Mesenchymal stem cell (in vitro differentiated cells and primary cell): ENCODE measurements around the gene TLE3.

Experiments
- DNase-seq: peaks from one replicate; pipeline ENCODE4 v3.0.0-alpha.2; 2013
- H2AFZ ChIP-seq: one replicate; pipeline ENCODE4 v1.6.1; 2013; ENCODE audit warnings: low read depth, mild to moderate bottlenecking, control low read depth, inconsistent platforms, low read length, moderate library complexity
- H2AK5ac ChIP-seq: 2 replicates; pipeline ENCODE4 v1.6.1; 2013; ENCODE audit warnings: low read length, moderate library complexity, mild to moderate bottlenecking, inconsistent platforms; ENCODE audit not compliant: severe bottlenecking
- H2BK120ac ChIP-seq: one replicate; pipeline ENCODE4 v1.6.1; 2013; ENCODE audit warnings: low read depth, mild to moderate bottlenecking, inconsistent platforms, low read length, moderate library complexity
- H2BK12ac ChIP-seq, 2 experiments: one replicate each; pipeline ENCODE4 v1.6.1; 2013; ENCODE audit warnings: inconsistent platforms in 2 of 2, low read length in 2 of 2, mild to moderate bottlenecking in 2 of 2, moderate library complexity in 2 of 2, control low read depth in 1 of 2
- H2BK15ac ChIP-seq: one replicate; pipeline ENCODE4 v1.6.1; 2013; ENCODE audit warnings: mild to moderate bottlenecking, low read depth, inconsistent platforms; ENCODE audit not compliant: poor library complexity, severe bottlenecking
- H2BK5ac ChIP-seq: 2 replicates; pipeline ENCODE4 v1.6.1; 2013; ENCODE audit warnings: low read depth, mild to moderate bottlenecking, low read length, control low read depth, inconsistent platforms; ENCODE audit not compliant: poor library complexity, severe bottlenecking
- H3K14ac ChIP-seq, 2 experiments: one replicate each; pipeline ENCODE4 v1.6.1; 2013; ENCODE audit warnings: inconsistent platforms in 2 of 2, low read length in 2 of 2, control low read depth in 1 of 2, mild to moderate bottlenecking in 1 of 2, moderate library complexity in 1 of 2
- H3K18ac ChIP-seq, 2 experiments: one replicate each; pipeline ENCODE4 v1.6.1; 2013; ENCODE audit warnings: inconsistent platforms in 2 of 2, low read length in 2 of 2, control low read depth in 1 of 2, low read depth in 1 of 2, mild to moderate bottlenecking in 1 of 2
- H3K23ac ChIP-seq, 2 experiments: one replicate each; pipeline ENCODE4 v1.6.1; 2013; ENCODE audit warnings: inconsistent platforms in 2 of 2, low read length in 2 of 2, mild to moderate bottlenecking in 2 of 2, moderate library complexity in 2 of 2, control low read depth in 1 of 2
- H3K27ac ChIP-seq: 2 replicates; pipeline ENCODE4 v1.5.1; 2013; ENCODE audit warnings: mild to moderate bottlenecking, moderate library complexity, low read length, control low read depth, inconsistent platforms; ENCODE audit not compliant: poor library complexity, severe bottlenecking
- H3K27me3 ChIP-seq, 2 experiments: 2 replicates each; pipeline versions ENCODE4 v1.6.1 to v1.7.0; 2013; ENCODE audit warnings: low read length in 2 of 2, mild to moderate bottlenecking in 2 of 2, moderate library complexity in 2 of 2, control low read depth in 1 of 2, inconsistent platforms in 1 of 2; ENCODE audit not compliant: control insufficient read depth in 1 of 2, insufficient read depth in 1 of 2
- H3K36me3 ChIP-seq, 2 experiments: 2 replicates each; pipeline versions ENCODE4 v1.6.1 to v1.7.0; 2013; ENCODE audit warnings: low read length in 2 of 2, control low read depth in 1 of 2, inconsistent platforms in 1 of 2, low read depth in 1 of 2, mild to moderate bottlenecking in 1 of 2; ENCODE audit not compliant: insufficient read depth in 2 of 2, control insufficient read depth in 1 of 2
- H3K4ac ChIP-seq, 2 experiments: one replicate each; pipeline ENCODE4 v1.6.1; 2013; ENCODE audit warnings: inconsistent platforms in 2 of 2, low read length in 2 of 2, mild to moderate bottlenecking in 2 of 2, moderate library complexity in 2 of 2, control low read depth in 1 of 2, low read depth in 1 of 2
- H3K4me1 ChIP-seq: 2 replicates; pipeline ENCODE4 v1.6.1; 2013; ENCODE audit warnings: low read depth, low read length, control low read depth; ENCODE audit not compliant: control insufficient read depth, insufficient read depth
- H3K4me2 ChIP-seq: 2 replicates; pipeline ENCODE4 v1.6.1; 2013; ENCODE audit warnings: low read length, mild to moderate bottlenecking, inconsistent platforms; ENCODE audit not compliant: poor library complexity, severe bottlenecking
- H3K4me3 ChIP-seq, 2 experiments: 2 replicates each; pipeline versions ENCODE4 v1.5.1 to v1.7.0; 2013; ENCODE audit warnings: low read length in 2 of 2, mild to moderate bottlenecking in 2 of 2, control low read depth in 1 of 2, low read depth in 1 of 2; ENCODE audit not compliant: insufficient read depth in 1 of 2
- H3K79me1 ChIP-seq: replicated peaks from 2 replicates; pipeline ENCODE4 v1.6.1; 2013; ENCODE audit warnings: mild to moderate bottlenecking, control low read depth, low read length, inconsistent platforms; ENCODE audit not compliant: poor library complexity, severe bottlenecking
- H3K9ac ChIP-seq: 2 replicates; pipeline ENCODE4 v1.7.0; 2013; ENCODE audit warnings: mild to moderate bottlenecking, low read length, moderate library complexity
- H3K9me3 ChIP-seq: 2 replicates; pipeline ENCODE4 v1.7.0; 2013; ENCODE audit warnings: mild to moderate bottlenecking, low read length; ENCODE audit not compliant: control insufficient read depth
- H4K8ac ChIP-seq: one replicate; pipeline ENCODE4 v1.6.1; 2013; ENCODE audit warnings: inconsistent platforms, mild to moderate bottlenecking, low read length, moderate library complexity
- H4K91ac ChIP-seq: one replicate; pipeline ENCODE4 v1.6.1; 2013; ENCODE audit warnings: mild to moderate bottlenecking, low read length, inconsistent platforms
- WGBS: methylation state at CpG from one replicate; pipeline ENCODE4 v1.1.7; 2013; ENCODE audit warnings: mixed read lengths; 5-methylcytosine and 5-hydroxymethylcytosine counted together

Gene TLE3

GRCh38 chr15:70034141-70034540, 63.6 kb downstream of the TLE3 start:
- Histone ChIP-seq H3K36me3 (no peaks in the 10 kb centered on the region), H2BK15ac (no peak overlapping the region), H3K79me1 (no peaks in the 10 kb centered on the region), H3K23ac (no peak overlapping the region), H3K9me3 (no peaks in the 10 kb centered on the region), H2BK5ac (no peak overlapping the region), H3K27me3 (peaks cover 42 to 60% of the 10 kb centered on the region in 2 experiments), H4K91ac (no peak overlapping the region), H3K4me2 (no peak overlapping the region), H2BK12ac (no peak overlapping the region), H3K14ac (no peak overlapping the region), H3K4me3 (peak overlapping the region in 1 of 2 experiments; percentile 57), H2AK5ac (no peak overlapping the region), H2BK120ac (no peak overlapping the region), H3K4me1 (no peaks in the 10 kb centered on the region), H3K18ac (no peak overlapping the region), H3K4ac (no peak overlapping the region), H3K9ac (peak overlapping the region; percentile 70), H4K8ac (no peak overlapping the region), H2AFZ (no peak overlapping the region), H3K27ac (no peak overlapping the region)
- no peak for DNase-seq
- 87% methylated on average over 4 of the region's 4 CpGs for WGBS

GRCh38 chr15:70033529-70034140, 64.1 kb downstream of the TLE3 start:
- no peak overlapping the region for H2BK12ac ChIP-seq
- no peak overlapping the region for H3K4ac ChIP-seq
- H3K18ac ChIP-seq, result no peak overlapping the region
- no peaks in the 10 kb centered on the region for H3K4me1 ChIP-seq
- no peak overlapping the region for H2AFZ ChIP-seq
- H3K14ac ChIP-seq, result no peak overlapping the region
- H3K4me2 ChIP-seq, result no peak overlapping the region
- H3K23ac ChIP-seq, result no peak overlapping the region
- H2AK5ac ChIP-seq, result no peak overlapping the region
- H3K9me3 ChIP-seq, result no peaks in the 10 kb centered on the region
- no peak overlapping the region for H2BK15ac ChIP-seq
- peaks cover 46 to 65% of the 10 kb centered on the region in 2 experiments for H3K27me3 ChIP-seq
- H3K36me3 ChIP-seq, result no peaks in the 10 kb centered on the region
- H4K8ac ChIP-seq, result no peak overlapping the region
- 87% methylated on average over 24 of the region's 35 CpGs for WGBS
- H2BK5ac ChIP-seq, result no peak overlapping the region
- no peak overlapping the region for H2BK120ac ChIP-seq
- H3K4me3 ChIP-seq, result peak overlapping the region in 1 of 2 experiments; percentile 57
- no peak for DNase-seq
- H4K91ac ChIP-seq, result no peak overlapping the region
- peak overlapping the region; percentile 70 for H3K9ac ChIP-seq
- H3K79me1 ChIP-seq, result no peaks in the 10 kb centered on the region
- H3K27ac ChIP-seq, result no peak overlapping the region

- Histone ChIP-seq H3K23ac (no peak overlapping the region), H3K4me3 (peak overlapping the region in 1 of 2 experiments; percentile 57), H3K9me3 (no peaks in the 10 kb centered on the region), H2BK15ac (no peak overlapping the region), H3K79me1 (no peaks in the 10 kb centered on the region), H3K27ac (no peak overlapping the region), H3K9ac (peak overlapping the region; percentile 70), H3K18ac (no peak overlapping the region), H2BK120ac (no peak overlapping the region), H2AK5ac (no peak overlapping the region), H2AFZ (no peak overlapping the region), H4K8ac (no peak overlapping the region), H4K91ac (no peak overlapping the region), H3K14ac (no peak overlapping the region), H3K4me1 (no peaks in the 10 kb centered on the region), H3K4me2 (no peak overlapping the region), H2BK12ac (no peak overlapping the region), H3K4ac (no peak overlapping the region), H3K36me3 (no peaks in the 10 kb centered on the region), H2BK5ac (no peak overlapping the region), H3K27me3 (peaks cover 46 to 69% of the 10 kb centered on the region in 2 experiments)
- 88% methylated on average over 6 of the region's 10 CpGs for WGBS
- DNase-seq, result no peak
Measured at GRCh38 chr15:70033109-70033508, 64.6 kb downstream of the TLE3 start.

GRCh38 chr15:70032509-70032908, 65.2 kb downstream of the TLE3 start:
- Histone ChIP-seq H3K23ac (no peak overlapping the region), H2AK5ac (no peak overlapping the region), H3K9me3 (no peaks in the 10 kb centered on the region), H3K4me2 (no peak overlapping the region), H3K4ac (no peak overlapping the region), H3K79me1 (no peaks in the 10 kb centered on the region), H3K27me3 (peaks cover 49 to 74% of the 10 kb centered on the region in 2 experiments), H3K4me1 (no peaks in the 10 kb centered on the region), H4K8ac (no peak overlapping the region), H3K4me3 (no peak overlapping the region), H3K9ac (no peak overlapping the region), H2BK12ac (no peak overlapping the region), H2BK15ac (peak overlapping the region; percentile 30), H3K18ac (no peak overlapping the region), H2BK120ac (no peak overlapping the region), H3K36me3 (no peaks in the 10 kb centered on the region), H3K27ac (no peak overlapping the region), H3K14ac (no peak overlapping the region), H2BK5ac (no peak overlapping the region), H2AFZ (no peak overlapping the region), H4K91ac (no peak overlapping the region)
- 71% methylated on average over 2 of the region's 2 CpGs for WGBS
- DNase-seq, result no peak
